AG04450 (cell line): ENCODE results near the gene R3HDML. TPM values are rescaled to one million over a fixed set of nuclear protein-coding genes. Genes with fewer than 3 reads are reported as not detected.

ENCODE experiments used
- CTCF ChIA-PET: fragments of 300-600, 350-600 bp; formaldehyde crosslinking; extraction: SDS; loops from one replicate; lab custom pipeline; 2022; ENCODE audit warnings: antibody characterized with exemption, inconsistent platforms; lab: Charles Lee
- POLR2A ChIA-PET: fragments of 350-600 bp; formaldehyde crosslinking; extraction: SDS; loops from one replicate; lab custom pipeline; 2021; ENCODE audit warnings: antibody characterized with exemption, inconsistent platforms; lab: Yijun Ruan, JAX
- DNase-seq: peaks from one replicate; pipeline ENCODE4 v3.0.0-alpha.2; 2011; ENCODE audit warnings: low read depth, low spot score
- H3K27ac ChIP-seq: one replicate; pipeline ENCODE4 v1.5.1; 2012; ENCODE audit warnings: low read depth, low read length, control low read depth
- H3K27me3 ChIP-seq: one replicate; pipeline ENCODE4 v1.6.0; 2012; ENCODE audit warnings: low read length; ENCODE audit not compliant: control insufficient read depth, insufficient read depth
- H3K4me3 ChIP-seq: 2 replicates; pipeline ENCODE4 v1.5.1; 2011; ENCODE audit warnings: mild to moderate bottlenecking, low read depth, low read length, control low read depth
- H3K9me3 ChIP-seq: 2 replicates; pipeline ENCODE4 v1.5.1; 2012; ENCODE audit warnings: low read length; ENCODE audit not compliant: control insufficient read depth, insufficient read depth
- polyA plus RNA-seq: library from polyadenylated mRNA; depleted of rRNA; stranded (reverse); fragments of >200 nt; gene quantifications from 2 replicates; pipeline ENCODE4 v1.2.3, GENCODE V29; 2011
- TF ChIP-seq, protein P1 (sequence below): IDR thresholded peaks from 2 replicates; pipeline ENCODE4 v1.5.1; 2011; ENCODE audit warnings: low read depth, low read length, control low read depth, inconsistent platforms

The R3HDML gene
- polyA plus RNA-seq, 1 experiment: not detected

DNA sequence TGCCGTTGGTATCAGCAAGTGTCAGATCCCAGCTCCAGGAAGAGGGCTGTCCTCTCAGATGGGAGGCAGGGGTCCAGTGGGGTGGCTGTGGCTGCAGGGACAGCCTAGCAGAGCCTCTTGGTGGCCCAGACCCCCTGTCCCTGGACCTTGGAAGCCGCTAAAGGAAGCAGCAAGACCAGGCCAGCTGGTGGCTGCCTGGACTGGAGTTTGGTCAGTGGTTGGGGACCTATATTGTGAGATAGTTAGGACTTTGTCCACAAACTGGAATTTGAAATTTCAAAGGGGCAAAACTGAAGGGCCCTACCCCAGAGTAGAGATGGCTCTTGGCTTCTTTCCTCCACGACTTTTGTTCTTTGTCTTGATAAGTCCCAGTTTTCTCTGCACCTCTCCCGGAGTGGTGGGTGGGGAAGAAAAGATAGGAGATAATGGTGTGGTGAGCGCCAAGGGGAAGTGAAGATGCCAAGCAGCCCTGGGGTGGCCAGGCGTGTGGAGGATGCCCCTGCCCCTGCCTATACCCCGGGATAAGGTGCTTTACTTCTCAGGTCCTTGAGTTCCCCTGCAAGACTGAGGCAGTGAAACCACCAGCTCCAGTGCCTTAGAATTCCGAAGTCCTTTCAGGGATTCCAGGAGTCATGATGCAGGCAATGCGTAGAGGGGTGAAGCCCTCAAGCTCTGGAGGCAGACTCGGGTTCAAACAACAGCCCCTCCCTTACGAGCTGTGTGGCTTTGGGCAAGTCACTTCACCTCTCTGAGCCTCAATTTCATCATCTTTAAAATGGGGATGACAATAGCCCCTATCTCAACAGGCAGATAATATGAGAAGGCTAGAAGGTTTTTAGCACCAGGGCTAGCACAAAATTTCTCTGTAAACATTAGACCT, 58.9 kb downstream of the R3HDML start:
- Histone ChIP-seq H3K9me3 (no peaks in the 10 kb centered on the region), H3K27ac (no peak overlapping the region), H3K27me3 (peaks cover 22% of the 10 kb centered on the region), H3K4me3 (no peak overlapping the region)
- TF ChIP-seq, protein P1, sequence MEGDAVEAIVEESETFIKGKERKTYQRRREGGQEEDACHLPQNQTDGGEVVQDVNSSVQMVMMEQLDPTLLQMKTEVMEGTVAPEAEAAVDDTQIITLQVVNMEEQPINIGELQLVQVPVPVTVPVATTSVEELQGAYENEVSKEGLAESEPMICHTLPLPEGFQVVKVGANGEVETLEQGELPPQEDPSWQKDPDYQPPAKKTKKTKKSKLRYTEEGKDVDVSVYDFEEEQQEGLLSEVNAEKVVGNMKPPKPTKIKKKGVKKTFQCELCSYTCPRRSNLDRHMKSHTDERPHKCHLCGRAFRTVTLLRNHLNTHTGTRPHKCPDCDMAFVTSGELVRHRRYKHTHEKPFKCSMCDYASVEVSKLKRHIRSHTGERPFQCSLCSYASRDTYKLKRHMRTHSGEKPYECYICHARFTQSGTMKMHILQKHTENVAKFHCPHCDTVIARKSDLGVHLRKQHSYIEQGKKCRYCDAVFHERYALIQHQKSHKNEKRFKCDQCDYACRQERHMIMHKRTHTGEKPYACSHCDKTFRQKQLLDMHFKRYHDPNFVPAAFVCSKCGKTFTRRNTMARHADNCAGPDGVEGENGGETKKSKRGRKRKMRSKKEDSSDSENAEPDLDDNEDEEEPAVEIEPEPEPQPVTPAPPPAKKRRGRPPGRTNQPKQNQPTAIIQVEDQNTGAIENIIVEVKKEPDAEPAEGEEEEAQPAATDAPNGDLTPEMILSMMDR: no peak
- ChIA-PET CTCF (interaction anchor here (0.6 to 1.3 kb wide), 2 partner anchors 13 to 178 kb away, joined by 3 to 4 read pairs; no protein-coding TSS in a partner anchor), POLR2A (no interaction called here)
- DNase-seq: no peak

DNA sequence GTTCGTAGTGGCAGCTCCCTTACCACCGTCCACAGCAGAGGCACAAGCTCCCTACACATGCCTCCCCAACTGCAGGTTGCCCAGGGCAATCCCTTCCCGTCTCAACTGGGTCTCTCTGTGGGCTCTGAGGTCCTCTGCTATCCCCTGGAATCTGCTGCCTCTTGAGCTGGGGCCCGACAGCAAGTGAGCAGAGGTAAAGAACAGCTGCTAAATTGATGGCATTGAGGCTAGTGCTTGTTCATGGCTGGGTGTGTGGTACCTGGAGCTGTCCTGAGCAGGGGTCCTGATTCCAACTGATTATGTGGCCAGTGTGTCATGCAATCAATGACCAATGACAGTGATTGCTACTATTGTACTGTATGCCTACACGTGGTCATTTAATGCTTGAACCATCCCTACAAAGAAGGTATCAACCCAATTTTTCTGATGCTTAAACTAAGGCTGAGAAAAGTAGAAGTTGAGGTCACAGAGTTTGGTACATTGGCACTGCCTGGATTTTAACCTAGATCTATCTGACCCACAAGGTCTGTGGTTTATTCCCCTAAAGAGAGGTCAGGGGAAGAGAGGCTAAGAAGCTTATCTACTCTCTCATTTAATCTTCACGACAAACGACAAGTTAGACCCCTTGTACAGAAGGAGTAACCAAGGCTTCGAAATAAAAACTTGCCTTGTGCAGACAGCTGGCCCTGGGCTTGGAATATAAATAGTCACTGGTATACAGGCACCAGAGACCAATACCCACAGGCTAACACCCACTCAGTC, 59.7 kb downstream of the R3HDML start:
- ChIA-PET CTCF (interaction anchor here (0.7 to 1.3 kb wide), 4 partner anchors 12 to 179 kb away, joined by 3 to 6 read pairs (median 3); no protein-coding TSS in a partner anchor), POLR2A (no interaction called here)
- TF ChIP-seq, protein P1: no peak
- Histone ChIP-seq H3K4me3 (no peak overlapping the region), H3K9me3 (no peaks in the 10 kb centered on the region), H3K27me3 (peaks cover 23% of the 10 kb centered on the region), H3K27ac (no peak overlapping the region)
- no peak for DNase-seq

DNA sequence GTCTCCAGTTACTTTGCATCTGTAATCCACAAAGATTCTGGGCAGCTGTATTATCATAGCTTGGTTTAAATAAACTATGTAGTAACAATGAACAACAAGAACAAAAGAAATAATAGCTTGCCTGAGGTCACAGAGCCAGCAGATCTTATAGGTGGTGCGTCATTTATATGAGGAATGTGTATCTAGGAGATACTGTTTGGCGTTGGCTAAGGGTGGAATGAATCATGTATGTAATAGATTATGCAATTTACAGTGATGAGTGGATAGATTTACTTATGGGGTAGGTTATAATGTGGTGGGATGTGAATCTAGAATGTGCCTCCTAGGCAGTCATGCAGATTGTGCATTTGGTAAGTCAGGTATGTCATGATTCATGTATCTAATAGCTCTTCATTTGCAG, 61.5 kb downstream of the R3HDML start:
- Histone ChIP-seq H3K9me3 (no peaks in the 10 kb centered on the region), H3K27ac (no peak overlapping the region), H3K4me3 (no peak overlapping the region), H3K27me3 (peaks cover 14% of the 10 kb centered on the region)
- ChIA-PET CTCF (interaction anchor here (1.1 kb wide), 1 partner anchor 181 kb away, joined by 3 read pairs; no protein-coding TSS in a partner anchor), POLR2A (no interaction called here)
- TF ChIP-seq, protein P1: no peak
- DNase-seq: peak; percentile 11

DNA sequence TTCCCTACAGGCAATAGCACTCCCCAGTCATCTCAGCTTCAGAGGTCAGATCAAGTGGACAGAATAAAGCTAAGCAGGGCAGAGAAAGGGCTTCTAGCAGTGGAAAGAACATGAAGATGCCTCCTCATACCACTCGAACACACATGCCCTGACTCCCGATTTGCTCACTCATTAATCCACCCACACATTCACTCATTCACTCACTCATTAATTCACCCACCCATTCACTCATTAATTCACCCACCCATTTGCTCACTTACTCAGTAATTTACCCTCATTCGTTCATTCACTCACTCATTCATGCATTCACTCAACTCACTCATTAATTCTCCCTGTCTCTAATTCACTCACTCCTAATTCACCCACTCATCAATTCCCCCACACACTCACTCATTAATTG, 62.6 kb downstream of the R3HDML start:
- TF ChIP-seq, protein P1: no peak
- POLR2A ChIA-PET: no interaction called here
- Histone ChIP-seq H3K27ac (no peak overlapping the region), H3K27me3 (peaks cover 14% of the 10 kb centered on the region), H3K9me3 (no peaks in the 10 kb centered on the region), H3K4me3 (no peak overlapping the region)
- DNase-seq: no peak
- CTCF ChIA-PET: interaction anchor here (0.6 to 1.1 kb wide), 2 partner anchors 10 to 182 kb away, joined by 3 read pairs; no protein-coding TSS in a partner anchor
